RPMI7951 (cell line): Measurements from ENCODE around the gene SYNJ1. TPM values are rescaled to one million over a fixed set of nuclear protein-coding genes. Genes with fewer than 3 reads are reported as not detected.
"Not testable (repeated sequence)": the region's sequence is repeated elsewhere in the genome, so short reads cannot be mapped to it uniquely, and the experiment has no call there.

ENCODE experiments used
- DNase-seq: peaks from one replicate; pipeline ENCODE4 v3.0.0-alpha.2; 2012; ENCODE audit warnings: low read depth
- total RNA-seq: library from RNA; depleted of rRNA; stranded (reverse); fragments of >200 nt; shearing (Covaris generic); gene quantifications from 2 replicates; pipeline ENCODE4 v1.2.3, GENCODE V29; 2014

SYNJ1 gene
- total RNA-seq, 1 experiment from 2014 or later: 7.1 TPM

DNA sequence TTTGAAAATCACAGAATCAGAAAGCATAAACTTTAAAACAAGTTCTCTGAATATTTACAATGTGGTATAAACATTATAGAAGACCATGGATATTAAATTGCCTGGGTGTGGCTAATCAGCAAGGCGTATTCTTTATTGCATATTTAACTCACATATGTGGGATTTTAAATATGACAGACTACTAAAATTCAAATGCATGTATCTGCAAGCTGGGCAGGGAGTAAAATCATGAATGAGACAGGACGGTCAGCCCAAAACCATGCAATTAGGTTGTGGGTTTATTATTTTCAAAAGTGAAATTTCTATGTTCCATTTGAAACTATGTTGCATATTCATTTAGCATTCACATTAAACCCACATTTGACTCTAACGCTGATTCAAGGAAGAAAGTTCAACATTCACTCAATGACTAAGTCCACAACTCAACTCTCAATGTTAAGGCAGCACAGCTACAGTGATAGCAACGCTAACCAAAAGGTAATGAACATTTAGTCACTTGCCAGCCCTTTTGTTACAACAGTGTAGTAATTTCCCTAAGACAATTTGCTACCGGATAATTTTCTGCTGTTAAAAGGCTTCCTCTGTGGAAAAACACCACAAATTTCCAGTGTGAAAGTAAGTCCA is 6.3 kb upstream of the SYNJ1 start:
- DNase-seq: no peak

DNA sequence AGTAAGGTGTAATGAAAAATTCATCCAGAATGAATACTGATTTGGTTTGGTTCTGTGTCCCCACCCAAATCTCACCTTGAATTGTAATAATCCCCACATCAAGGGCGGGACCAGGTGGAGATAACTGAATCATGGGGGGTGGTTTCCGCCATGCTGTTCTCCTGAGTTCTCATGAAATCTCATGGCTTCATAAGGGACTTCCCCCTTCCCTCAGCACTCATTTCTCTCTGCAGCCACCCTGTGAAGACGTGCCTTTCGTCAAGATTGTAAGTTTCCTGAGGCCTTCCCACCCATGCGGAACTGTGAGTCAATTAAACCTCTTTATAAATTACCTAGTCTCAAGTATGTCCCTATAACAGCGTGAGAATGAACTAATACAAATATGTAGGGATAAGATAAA is 5.5 kb upstream of the SYNJ1 start:
- DNase-seq: no peak

DNA sequence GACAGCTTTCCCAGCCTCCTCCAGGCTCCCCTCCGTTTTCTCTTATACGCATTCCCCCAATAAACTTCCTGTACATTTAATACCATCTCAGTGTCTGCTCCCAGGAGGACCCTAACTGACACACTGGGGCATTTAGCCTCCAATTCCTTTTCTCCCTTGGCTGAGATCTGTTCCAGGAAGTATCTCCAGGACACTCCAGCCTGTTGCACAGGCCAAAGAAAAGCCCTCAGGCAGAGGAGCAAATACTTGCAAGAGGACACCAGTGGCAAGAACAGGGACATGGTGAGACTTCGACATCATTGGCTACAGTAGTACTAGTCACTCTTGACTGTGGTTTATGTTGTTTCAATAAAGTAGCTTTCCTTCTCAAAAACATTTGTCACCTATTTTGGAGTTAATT is 4.7 kb upstream of the SYNJ1 start:
- DNase-seq: peak; percentile 2

DNA sequence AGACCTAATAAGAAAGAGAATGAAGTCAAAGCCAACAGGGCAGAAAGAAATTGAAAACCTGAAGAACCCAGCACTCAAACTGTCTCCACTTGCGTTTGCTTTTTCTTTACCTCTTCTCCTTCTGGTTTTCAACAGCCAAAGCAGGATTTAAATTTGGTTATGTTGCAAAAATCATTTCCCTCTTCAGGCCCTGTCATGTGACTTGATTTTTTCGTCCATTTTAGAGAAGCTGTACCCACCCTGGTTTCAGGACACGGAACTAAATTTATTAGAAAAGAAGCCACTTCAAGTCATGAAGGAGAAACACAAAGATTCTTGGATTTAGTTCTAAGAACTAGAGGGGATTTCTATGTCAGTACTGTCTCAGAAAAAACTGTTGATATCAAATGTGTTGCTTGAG is 1.0 kb upstream of the SYNJ1 start:
- DNase-seq: no peak

DNA sequence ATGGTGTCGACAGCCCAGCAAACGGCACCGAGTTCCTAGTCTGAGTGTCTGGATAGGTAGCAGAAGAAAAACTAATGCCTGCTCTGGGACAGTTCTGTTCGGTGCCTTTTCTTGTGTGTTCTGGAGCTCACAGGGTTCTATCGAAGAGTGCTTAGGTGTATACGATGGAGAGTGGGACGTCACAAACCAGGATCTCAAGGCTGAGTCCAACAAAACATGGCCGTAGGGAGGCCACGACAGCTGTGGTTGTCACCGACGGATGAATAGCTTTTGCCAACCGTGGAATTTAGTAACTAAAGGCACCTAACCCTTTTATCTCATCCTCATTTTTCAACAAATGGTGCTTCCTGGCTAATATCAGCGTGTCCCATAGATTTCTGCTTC is 635 bp upstream of the SYNJ1 start:
- no peak for DNase-seq

DNA sequence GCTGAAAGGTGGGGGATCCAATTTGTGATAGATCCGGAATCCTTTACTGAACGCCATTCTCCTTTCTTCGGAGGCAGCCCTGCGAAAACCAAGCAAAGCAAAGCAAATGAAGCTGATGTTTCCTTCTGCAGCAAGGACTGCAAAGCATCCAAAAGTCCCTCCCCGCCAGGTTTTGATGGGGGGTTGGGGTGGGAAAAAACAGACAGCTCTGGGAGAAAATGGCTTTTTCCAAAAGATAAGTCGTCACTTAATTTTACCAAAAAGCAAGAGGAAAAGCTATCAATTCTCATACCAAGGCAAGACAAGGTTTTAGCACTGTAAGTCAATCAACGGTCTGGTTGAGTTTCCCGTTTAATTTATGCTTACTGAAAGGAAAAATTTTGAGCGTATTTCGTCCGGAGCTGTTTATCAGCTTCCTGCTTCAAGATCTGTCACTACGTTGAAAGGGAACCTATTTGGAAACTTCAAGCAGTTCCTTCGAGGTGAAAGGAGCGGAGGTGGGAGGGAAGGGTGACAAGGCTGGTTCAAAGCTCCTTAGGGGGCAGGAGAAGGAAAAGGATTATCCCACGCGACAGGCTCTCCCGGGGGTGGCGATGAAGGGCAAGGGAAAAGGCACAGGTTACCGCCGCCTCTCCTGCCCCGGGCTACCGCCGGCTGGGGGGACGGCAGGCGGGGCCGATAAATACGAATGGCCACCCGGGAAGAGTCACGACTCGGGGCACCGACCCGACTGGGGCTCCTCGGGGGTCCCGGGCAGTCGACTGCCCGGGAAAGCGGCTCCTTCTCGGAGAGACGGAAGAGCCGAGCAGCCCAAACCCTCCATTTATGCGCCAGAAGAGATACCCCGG is 750 bp downstream of the SYNJ1 start:
- DNase-seq: peak; percentile 47

DNA sequence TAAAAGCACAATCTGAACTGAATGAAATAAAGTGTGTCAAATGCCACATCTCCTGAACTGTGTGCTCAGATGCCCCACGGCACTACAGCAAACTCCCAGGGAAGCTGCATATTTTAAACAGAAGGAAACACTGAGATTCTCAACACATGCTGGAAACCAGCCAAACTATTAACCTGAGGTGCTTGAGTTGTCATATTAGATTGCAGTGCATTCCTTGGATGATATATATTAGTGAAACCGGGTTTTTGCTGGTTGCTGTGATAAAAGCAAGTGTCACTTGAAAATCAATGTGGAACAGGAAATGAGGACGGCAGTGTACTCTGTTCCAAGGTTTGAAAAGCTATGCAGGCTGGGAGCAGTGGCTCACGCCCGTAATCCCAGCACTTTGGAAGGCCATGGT is 8.7 kb downstream of the SYNJ1 start:
- DNase-seq: no peak

DNA sequence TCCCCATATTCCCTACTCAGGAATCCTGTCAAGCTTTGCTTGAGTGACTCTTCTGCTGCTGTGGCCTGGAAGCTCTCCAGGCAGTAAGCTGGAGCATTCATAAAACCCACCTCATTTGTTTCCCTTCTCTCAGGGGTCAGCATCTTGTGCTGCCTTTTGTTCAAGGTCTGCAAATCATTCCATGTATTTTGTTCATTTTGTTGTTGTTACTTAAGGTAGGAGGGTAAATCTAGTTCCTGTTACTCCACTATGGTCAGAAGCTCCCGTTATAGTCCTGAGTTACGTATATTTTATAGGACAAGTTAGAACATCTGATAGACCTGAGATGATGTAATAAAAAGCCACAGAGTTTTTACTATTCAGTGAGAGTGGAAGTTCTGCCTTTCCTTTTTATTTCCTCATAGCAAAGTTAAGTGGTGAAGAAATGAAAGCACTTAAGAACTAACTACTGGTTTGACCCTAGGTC is 9.9 kb downstream of the SYNJ1 start:
- no peak for DNase-seq

DNA sequence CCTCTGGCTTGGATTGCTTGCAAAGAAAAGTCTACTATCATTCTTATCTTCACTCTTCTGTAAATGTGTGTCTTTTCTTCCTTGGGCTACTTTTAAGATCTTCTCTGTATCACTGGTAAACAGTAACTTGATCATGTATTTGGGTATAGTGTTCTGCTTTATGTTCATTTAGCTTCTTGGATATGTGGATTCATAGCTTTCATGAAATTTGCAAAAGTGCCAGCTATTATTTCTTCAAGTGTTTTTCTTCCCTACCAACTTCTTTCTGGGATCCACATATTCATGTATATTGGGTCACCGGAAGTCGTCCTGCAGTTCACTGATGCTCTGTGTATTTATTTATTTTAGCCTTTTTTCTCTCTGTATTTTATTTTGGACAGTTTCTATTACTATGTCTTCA is 11.3 kb downstream of the SYNJ1 start:
- DNase-seq: no peak

DNA sequence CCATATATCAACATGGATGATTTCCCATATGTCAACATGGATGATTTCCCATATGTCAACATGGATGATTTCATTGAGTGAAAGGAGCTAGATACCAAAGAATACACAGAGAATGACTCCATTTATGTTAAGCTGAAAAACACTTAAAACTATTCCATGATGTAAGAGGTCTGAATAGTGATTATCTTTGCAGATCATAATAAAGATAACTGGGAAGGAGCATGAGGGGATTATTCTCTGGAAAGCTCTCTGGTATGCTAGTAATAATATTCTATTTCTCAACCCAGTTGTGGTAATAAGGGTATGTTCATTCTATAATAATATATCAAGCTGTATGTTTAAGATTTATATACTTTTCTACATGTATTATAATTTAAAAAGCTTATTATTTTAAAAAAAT is 14.1 kb downstream of the SYNJ1 start:
- no peak for DNase-seq

DNA sequence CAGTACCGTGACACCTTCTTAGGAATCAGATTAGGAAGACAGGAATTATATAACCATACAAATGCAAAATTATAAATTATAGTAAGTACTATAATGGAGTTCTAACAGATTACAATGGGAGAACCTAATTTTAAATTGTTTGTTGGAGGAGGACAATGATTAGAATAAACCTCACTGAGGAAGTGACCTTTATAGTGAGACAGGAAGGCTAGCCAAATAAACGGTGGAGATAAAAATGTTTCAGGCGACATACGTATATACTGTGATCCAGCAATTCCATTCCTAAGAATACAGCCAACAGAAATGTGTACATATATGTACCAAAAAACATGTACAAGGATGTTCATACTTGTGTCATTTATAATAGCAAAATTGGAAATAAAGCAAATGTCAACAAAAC is 15.2 kb downstream of the SYNJ1 start:
- DNase-seq: no peak

DNA sequence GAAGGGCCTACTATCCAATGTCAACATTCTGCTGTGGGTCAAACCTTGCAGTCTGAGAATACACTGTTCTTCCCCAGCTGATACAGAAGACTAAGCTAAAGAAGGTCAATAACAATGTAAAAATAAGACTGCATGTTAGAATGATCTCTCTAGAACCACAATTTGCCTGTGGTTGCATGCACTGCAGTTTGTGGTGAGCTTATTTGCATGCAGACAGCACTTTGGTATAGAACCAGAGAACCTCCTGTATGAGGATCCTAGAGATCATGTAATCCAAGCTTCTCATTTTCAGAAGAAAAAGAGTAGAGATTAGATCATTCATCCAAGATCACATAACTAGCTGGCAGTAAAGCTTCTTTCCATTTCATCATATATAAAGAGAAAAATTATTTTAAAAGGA is 15.8 kb downstream of the SYNJ1 start:
- DNase-seq: peak; percentile 4

DNA sequence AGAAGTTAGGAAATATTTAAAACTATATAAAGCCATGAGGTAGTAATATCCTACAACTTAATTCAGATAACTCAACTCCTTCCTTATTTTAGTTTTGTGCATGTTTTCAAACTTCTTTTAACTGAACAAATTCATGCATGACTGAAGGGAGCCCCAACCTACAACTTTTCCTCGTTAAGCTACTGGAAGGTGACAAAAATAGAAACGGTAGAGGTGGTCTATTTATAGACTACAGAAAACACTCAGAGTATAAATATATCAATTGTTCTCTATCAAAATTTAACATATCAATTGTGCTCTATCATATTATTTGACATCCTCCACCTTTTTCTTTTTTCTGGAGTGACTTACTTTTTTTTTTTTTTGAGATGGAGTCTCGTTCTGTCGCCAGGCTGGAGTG is 16.8 kb downstream of the SYNJ1 start:
- no peak for DNase-seq

DNA sequence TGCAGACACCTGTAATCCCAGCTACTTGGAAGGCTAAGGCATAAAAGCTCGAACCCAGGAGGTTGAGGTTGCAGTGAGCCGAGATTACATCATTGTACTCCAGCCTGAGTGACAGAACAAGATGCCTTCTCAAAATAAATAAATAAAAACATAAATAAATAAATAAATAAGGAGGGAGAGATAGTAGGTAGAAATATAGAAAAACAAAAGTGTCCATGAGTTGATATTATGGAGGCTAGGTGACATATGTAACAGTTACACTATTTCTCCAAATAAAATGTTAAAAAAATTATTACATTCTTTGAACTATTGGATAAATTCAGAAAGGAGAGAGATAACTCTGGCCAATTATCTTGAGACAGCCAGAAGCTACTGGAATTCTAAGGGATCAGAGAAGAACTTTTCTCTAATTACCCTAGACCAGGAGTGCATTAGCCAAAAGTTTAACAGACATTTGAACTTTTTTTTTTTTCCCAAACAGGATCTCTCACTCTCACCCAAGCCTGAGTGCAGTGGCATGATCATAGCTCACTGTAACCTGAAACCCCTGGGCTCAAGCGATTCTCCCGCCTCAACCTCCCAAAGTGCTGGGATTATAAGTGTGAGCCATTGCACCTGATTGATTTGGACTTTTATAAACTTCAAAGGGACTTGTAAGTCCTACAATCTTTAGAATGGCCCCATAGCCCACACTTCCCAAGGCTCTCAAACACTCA is 17.6 kb downstream of the SYNJ1 start:
- DNase-seq: no peak

DNA sequence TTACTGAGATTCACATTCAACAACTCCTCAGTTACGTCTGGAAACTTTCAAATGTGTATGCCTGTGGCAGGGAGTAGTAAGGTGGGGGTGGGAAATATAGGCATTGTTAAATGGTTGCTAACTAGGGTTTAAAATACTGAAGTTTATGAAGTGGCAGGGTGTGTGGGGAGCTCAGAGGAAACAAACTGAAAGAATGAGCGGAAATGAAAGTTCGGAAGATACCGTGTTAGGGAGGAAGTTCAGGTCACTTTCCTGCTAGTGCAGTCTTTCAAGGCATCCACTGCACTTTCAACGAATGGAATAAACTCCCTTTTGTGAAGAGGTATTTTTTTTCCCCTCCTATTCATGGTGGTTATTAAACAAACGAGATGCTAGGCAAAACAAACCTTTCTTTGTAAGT is 19.7 kb downstream of the SYNJ1 start:
- DNase-seq: no peak

DNA sequence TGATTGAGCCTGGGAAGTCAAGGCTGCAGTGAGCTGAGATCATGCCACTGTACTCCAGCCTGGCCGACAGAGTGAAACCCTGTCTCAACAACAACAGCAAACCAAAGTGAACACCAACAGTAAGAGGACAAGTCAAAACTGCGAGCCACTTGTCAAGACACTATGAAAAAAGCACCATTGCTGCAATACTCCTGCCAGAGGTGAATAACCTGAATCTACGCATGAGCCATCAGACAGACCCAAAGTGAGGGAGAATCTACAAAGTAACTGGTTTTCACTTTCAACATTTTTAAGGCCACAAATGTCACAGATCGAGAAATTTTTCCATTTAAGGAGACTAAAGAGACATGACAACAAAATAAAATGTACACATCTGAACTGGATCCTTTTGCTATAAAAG is 21.9 kb downstream of the SYNJ1 start:
- DNase-seq: no peak

DNA sequence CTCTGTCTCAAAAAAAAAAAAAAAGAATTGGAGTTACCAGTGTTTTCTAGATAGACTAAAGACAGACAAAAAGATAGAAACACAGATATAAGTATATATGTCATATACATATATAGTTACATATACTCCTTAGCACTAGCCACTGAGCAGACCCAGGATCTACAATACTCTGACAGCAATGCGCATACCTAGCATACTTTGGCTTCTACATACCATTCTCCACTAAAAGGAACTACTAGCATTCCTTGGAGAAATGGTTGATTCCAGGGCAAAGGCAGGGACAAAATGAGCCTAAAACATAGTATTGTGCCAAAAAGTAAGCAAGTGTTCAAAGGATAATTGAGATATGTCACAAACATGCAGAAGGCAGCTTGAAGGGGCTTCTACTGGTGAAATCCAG is 22.7 kb downstream of the SYNJ1 start:
- no peak for DNase-seq

DNA sequence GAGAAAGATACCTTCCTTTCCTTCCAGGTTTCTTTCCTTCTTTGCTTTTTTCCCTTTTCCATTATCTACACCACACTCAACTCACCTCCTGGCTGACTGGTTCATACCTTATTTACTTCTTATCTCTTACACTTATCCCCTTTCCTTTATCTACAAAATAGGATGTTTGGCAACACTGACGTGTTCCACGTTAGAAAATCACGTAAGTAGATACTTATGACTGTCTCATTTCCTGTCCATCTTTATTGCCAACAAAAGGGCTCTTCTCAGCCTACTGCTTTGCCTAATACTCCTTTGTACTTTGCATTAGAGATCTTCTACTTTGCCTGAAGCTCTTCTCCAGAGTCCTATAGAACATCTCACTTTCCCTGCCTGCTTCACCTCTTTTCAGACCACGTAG is 25.1 kb downstream of the SYNJ1 start:
- DNase-seq: peak; percentile 37

DNA sequence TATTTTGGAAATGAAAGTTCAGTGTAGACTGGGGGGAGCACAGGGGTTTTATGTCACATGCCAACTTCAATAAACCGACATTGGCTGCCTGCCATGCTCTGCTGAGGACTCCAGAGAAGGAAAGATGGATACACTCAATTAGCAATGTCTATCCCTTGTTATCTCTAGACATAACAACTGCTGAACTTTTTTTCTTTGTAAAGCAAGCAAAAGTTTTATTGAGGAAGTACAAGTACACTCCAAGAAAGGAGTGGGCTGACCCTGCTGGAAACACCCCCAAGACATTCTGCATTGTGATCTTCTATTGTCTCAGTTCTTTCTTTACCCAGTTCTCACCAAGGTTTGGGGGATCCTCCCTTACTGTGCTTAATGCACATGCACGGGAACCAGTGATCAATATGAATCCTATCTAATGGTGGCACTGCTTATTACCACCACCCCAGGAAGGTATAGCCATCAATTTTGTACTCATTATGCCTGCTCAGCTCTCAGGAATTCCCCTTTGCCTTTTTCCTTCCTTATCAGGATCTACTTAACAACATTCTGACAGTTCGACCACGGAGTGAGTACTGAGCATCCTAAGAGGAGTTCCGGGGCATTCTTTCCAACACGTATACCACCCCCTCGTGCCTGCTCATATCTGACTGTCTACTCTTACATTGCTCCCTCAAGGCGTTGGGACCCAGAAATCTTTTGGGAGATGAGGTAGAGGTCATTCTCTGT is 28.7 kb downstream of the SYNJ1 start:
- DNase-seq: no peak

DNA sequence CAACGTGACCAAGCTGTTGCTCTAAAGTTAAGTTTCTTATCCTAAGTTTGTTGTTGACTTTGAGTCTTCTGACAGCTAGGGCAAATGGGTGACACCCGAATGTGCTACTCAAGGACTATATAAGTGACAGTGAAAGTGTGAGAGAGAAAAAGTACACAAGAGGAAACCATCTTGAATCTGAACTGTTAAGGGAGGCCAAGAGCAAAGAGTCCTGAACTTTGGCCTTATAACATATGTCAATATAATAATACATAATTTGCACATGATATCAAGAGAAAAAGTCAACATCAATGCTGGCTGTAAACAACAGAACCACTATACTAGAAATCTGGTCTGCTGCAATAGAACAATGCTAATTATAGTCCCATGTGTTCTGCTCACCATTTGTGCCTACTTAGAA is 29.5 kb downstream of the SYNJ1 start:
- DNase-seq: no peak

DNA sequence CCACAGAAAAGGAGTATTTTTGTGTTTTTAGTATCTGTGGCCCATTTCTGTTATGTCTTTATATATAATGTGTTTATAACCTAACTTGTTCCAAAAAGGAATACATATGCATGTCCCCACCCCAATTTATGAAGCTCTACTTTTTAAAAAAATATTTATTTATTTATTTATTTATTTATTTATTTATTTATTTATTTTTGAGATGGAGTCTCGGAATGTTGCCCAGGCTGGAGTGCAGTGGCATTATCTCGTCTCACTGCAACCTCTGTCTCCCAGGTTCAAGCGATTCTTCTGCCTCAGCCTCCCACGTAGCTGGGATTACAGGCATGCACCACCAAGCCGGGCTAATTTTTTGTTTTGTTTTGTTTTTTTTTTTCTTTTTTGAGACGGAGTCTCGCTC is 32.3 kb downstream of the SYNJ1 start:
- DNase-seq: not testable (repeated sequence)

DNA sequence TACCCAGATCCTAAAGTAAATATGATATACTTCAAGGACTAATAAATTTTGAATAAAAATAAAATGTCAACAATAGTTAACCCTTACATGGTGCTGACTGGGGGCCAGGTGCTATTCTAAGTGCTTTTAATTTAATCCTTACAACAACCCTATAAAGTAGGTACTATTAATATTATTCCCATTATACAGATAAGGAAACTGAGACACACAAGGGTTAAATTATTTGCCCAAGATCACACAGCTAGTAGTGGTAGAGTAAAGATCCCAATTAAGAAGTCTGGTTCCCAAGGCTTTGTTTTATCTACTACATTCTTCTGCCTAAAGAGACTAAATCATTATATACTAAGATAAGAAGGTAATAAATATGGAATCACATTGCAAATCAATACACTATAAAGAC is 34.2 kb downstream of the SYNJ1 start:
- no peak for DNase-seq
